WTC11 (cell line): ENCODE results near the gene CHIT1. TPM values are rescaled to one million over a fixed set of nuclear protein-coding genes. Genes with fewer than 3 reads are reported as not detected.

Source experiments
- ATAC-seq: fragments of 200-7000 bp; cut with Tn5 transposase; 2 replicates; pipeline ENCODE4 v1.10.0; 2021; ENCODE audit warnings: mild to moderate bottlenecking, moderate library complexity
- CTCF ChIA-PET: fragments of 300-600 bp; sonication (Branson Sonifier 250); formaldehyde crosslinking; loops from one replicate; lab custom pipeline; 2021; ENCODE audit warnings: antibody characterized with exemption; lab: Charles Lee
- POLR2A ChIA-PET: fragments of 350-600 bp; sonication (Branson Sonifier 250); formaldehyde crosslinking; loops from one replicate; lab custom pipeline; 2021; ENCODE audit warnings: antibody characterized with exemption; lab: Charles Lee
- DNase-seq: peaks from one replicate; pipeline ENCODE4 v3.0.0; 2021; ENCODE audit warnings: low spot score
- H3K27ac Mint-ChIP-seq: 2 replicates; pipeline ENCODE4 v1.8.0; 2021; ENCODE audit warnings: mixed read lengths
- H3K27me3 Mint-ChIP-seq: 2 replicates; pipeline ENCODE4 v1.8.0; 2021; ENCODE audit warnings: low read depth, mild to moderate bottlenecking, moderate library complexity, mixed read lengths
- H3K36me3 Mint-ChIP-seq: 2 replicates; pipeline ENCODE4 v1.8.0; 2021; ENCODE audit warnings: mixed read lengths
- H3K4me1 Mint-ChIP-seq: 2 replicates; pipeline ENCODE4 v1.8.0; 2022; ENCODE audit warnings: mixed read lengths
- H3K4me3 Mint-ChIP-seq: 2 replicates; pipeline ENCODE4 v1.8.0; 2021; ENCODE audit warnings: mild to moderate bottlenecking, moderate library complexity, mixed read lengths
- H3K9me3 Mint-ChIP-seq: 2 replicates; pipeline ENCODE4 v1.8.0; 2021; ENCODE audit warnings: mixed read lengths
- CTCF ChIP-seq: fragments of 200-600 bp; IDR thresholded peaks from 2 replicates; pipeline ENCODE4 v1.8.0; 2022; ENCODE audit warnings: antibody characterized with exemption
- ETV6 ChIP-seq: sonication (generic); formaldehyde crosslinking; IDR thresholded peaks from 2 replicates; pipeline ENCODE4 v1.8.1; 2022; ENCODE audit warnings: mild to moderate bottlenecking, missing genetic modification reagents
- GABPB1 ChIP-seq: sonication (generic); formaldehyde crosslinking; IDR thresholded peaks from 2 replicates; pipeline ENCODE4 v1.8.1; 2023; ENCODE audit warnings: mild to moderate bottlenecking, missing genetic modification reagents
- MXD4 ChIP-seq: fragments of 250-450 bp; sonication (Bioruptor Pico); IDR thresholded peaks from 2 replicates; pipeline ENCODE4 v1.8.0; 2021; ENCODE audit warnings: mild to moderate bottlenecking, moderate library complexity, borderline replicate concordance
- NFE2L1 ChIP-seq: sonication (generic); formaldehyde crosslinking; IDR thresholded peaks from 2 replicates; pipeline ENCODE4 v1.8.1; 2023; ENCODE audit warnings: missing genetic modification reagents
- NR1H2 ChIP-seq: sonication (generic); formaldehyde crosslinking; IDR thresholded peaks from 2 replicates; pipeline ENCODE4 v1.9.0; 2021; ENCODE audit warnings: mild to moderate bottlenecking, moderate library complexity, missing genetic modification reagents
- PRDM15 ChIP-seq: sonication (generic); formaldehyde crosslinking; IDR thresholded peaks from 2 replicates; pipeline ENCODE4 v1.8.0; 2022; ENCODE audit warnings: missing genetic modification reagents
- RORB ChIP-seq: fragments of 250-450 bp; sonication (Bioruptor Pico); IDR thresholded peaks from 2 replicates; pipeline ENCODE4 v1.9.0; 2021; ENCODE audit warnings: mild to moderate bottlenecking
- SMAD3 ChIP-seq: sonication (generic); formaldehyde crosslinking; IDR thresholded peaks from 2 replicates; pipeline ENCODE4 v1.8.0; 2022; ENCODE audit warnings: missing genetic modification reagents, mild to moderate bottlenecking, borderline replicate concordance
- ZMAT4 ChIP-seq: fragments of 250-450 bp; sonication (Bioruptor Pico); IDR thresholded peaks from 2 replicates; pipeline ENCODE4 v1.9.0; 2021; ENCODE audit warnings: mild to moderate bottlenecking
- ZNF219 ChIP-seq: sonication (generic); formaldehyde crosslinking; IDR thresholded peaks from 2 replicates; pipeline ENCODE4 v1.8.0; 2023; ENCODE audit warnings: missing genetic modification reagents, mild to moderate bottlenecking, borderline replicate concordance
- ZNF396 ChIP-seq: fragments of 250-450 bp; sonication (Bioruptor Pico); IDR thresholded peaks from 2 replicates; pipeline ENCODE4 v1.8.0; 2021; ENCODE audit warnings: mild to moderate bottlenecking, moderate library complexity, borderline replicate concordance
- ZNF416 ChIP-seq: fragments of 250-450 bp; sonication (Bioruptor Pico); IDR thresholded peaks from 2 replicates; pipeline ENCODE4 v1.9.0; 2021; ENCODE audit warnings: mild to moderate bottlenecking, inconsistent platforms
- ZNF512 ChIP-seq: sonication (generic); formaldehyde crosslinking; IDR thresholded peaks from 2 replicates; pipeline ENCODE4 v1.8.1; 2022; ENCODE audit warnings: missing genetic modification reagents, borderline replicate concordance
- ZNF671 ChIP-seq: fragments of 250-450 bp; sonication (Bioruptor Pico); IDR thresholded peaks from 2 replicates; pipeline ENCODE4 v1.8.0; 2021; ENCODE audit warnings: mild to moderate bottlenecking
- total RNA-seq: library from RNA; stranded (reverse); gene quantifications from 3 replicates; pipeline ENCODE4 v1.2.3, GENCODE V29; 2021

The CHIT1 gene
- total RNA-seq, 1 experiment from 2014 or later = 0.15 TPM

GRCh38 chr1:203276916-203277545 is 47.6 kb upstream of the CHIT1 start (continued):
- TF ChIP-seq ZNF219 (CRISPR knock-in tag) (no peak), ZNF671 (no peak)
- TF ChIP-seq, all 79 proteins: peak for 0

- DNase-seq (no peak), ATAC-seq (no peak)
- no peak overlapping the region for H3K27ac Mint-ChIP-seq
- H3K36me3 Mint-ChIP-seq = no peaks in the 10 kb centered on the region
- POLR2A ChIA-PET = no interaction called here
- H3K27me3 Mint-ChIP-seq = peaks cover 47% of the 10 kb centered on the region
- TF ChIP-seq RORB (CRISPR knock-in tag) (no peak), ZNF512 (CRISPR knock-in tag) (no peak), GABPB1 (no peak), ETV6 (CRISPR knock-in tag) (no peak), ZNF416 (CRISPR knock-in tag) (no peak), MXD4 (no peak), NFE2L1 (CRISPR knock-in tag) (no peak), NR1H2 (CRISPR knock-in tag) (no peak), PRDM15 (CRISPR knock-in tag) (no peak), CTCF (no peak), ZNF671 (no peak), ZNF396 (CRISPR knock-in tag) (no peak), ZMAT4 (no peak)
- CTCF ChIA-PET = interaction anchor here (0.9 to 2.3 kb wide), 6 partner anchors 9 to 158 kb away, joined by 3 to 8 read pairs (median 4); partner anchors contain the start of gene BTG2
- H3K9me3 Mint-ChIP-seq = no peaks in the 10 kb centered on the region
- no peak overlapping the region for H3K4me3 Mint-ChIP-seq
- peaks cover 18% of the 10 kb centered on the region for H3K4me1 Mint-ChIP-seq
These were observed 46.9 kb upstream of the CHIT1 start for GRCh38 chr1:203276408-203276807.

- Mint-ChIP-seq H3K27me3 (peaks cover 47% of the 10 kb centered on the region), H3K27ac (no peak overlapping the region), H3K36me3 (no peaks in the 10 kb centered on the region), H3K4me1 (peaks cover 20% of the 10 kb centered on the region), H3K9me3 (no peaks in the 10 kb centered on the region), H3K4me3 (no peak overlapping the region)
- DNase-seq (no peak), ATAC-seq (no peak)
- POLR2A ChIA-PET = interaction anchor here (0.6 kb wide), 1 partner anchor 255 kb away, joined by 7 read pairs; no protein-coding TSS in a partner anchor
- CTCF ChIA-PET = interaction anchor here (0.8 to 2.3 kb wide), 8 partner anchors 8 to 158 kb away, joined by 3 to 8 read pairs (median 4); partner anchors contain the start of gene BTG2
- TF ChIP-seq SMAD3 (CRISPR knock-in tag) = no peak
These were observed 46.3 kb upstream of the CHIT1 start for GRCh38 chr1:203275656-203276272.
